ENCODE results near the gene ACY1. TPM values are rescaled to one million over a fixed set of nuclear protein-coding genes. Genes with fewer than 3 reads are reported as not detected.
A peak's percentile ranks its signal among the peaks of the same experiment; 100 is the strongest.

Gene ACY1
- total RNA-seq, 1 experiment from 2014 or later = 62.6 TPM

DNA sequence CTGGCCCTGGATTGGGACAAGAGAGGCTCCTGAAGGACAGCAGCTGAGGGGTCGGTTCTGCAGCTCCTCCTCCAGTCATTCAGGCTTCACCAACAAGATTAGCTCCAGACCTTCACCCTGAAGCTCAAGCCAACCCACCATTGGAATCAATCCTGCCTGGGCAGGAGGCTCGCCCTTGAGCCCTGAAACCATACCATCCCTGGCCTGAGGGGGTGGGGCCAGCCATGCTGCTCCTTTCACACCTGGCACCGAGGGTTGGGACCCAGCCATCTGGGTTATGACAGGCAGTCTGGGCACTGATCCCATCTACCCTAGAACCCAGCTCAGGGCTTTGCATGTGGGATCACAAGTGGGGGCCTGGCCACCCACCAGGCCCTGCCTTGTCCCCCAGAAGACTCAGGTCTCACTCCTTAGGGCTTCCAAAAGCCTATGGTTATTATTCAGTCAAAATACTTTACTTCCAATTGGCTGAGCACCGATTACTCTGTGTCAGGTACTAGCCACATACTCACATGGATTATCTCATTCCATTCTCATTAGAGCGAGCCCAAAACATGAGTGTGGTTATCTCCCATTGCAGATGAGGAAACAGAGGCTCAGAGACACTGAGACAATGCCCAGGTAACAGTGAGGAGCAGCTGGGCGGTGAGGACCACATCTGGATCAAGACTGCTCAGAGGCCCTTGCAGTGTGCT lies 12.6 kb upstream of the ACY1 start:
- no peak overlapping the region for H3K27ac ChIP-seq (ENCODE audit: insufficient read length, low read depth, low read length)
- H3K14ac ChIP-seq (ENCODE audit: insufficient read depth, low read length) = no peak overlapping the region
- 0 out of 5 replicates have a peak overlapping the region, but pooled peaks of 1 of the 2 experiments have one; percentile 11 for H3K4me3 Mint-ChIP-seq
- no peak overlapping the region for H2BK120ac ChIP-seq (ENCODE audit: low read depth, low read length, poor library complexity, severe bottlenecking)
- no peak overlapping the region for H2BK15ac ChIP-seq (ENCODE audit: low read depth, low read length)
- H4K5ac ChIP-seq (ENCODE audit: insufficient read length, low read depth, low read length) = no peak overlapping the region
- H3K23me2 ChIP-seq (ENCODE audit: insufficient read length, low read depth, low read length, poor library complexity, severe bottlenecking) = peaks cover 21% of the 10 kb centered on the region
- no peaks in the 10 kb centered on the region for H3K9me3 ChIP-seq (ENCODE audit: control insufficient read depth, low read depth, low read length)
- no peak overlapping the region for H2BK12ac ChIP-seq (ENCODE audit: insufficient read length, low read depth, low read length)
- peaks cover 36 to 59% of the 10 kb centered on the region in 2 experiments for H3K4me1 Mint-ChIP-seq
- H2AK5ac ChIP-seq (ENCODE audit: insufficient read length, low read length) = no peak overlapping the region
- peaks cover 5% of the 10 kb centered on the region; the same call in 1 of the 2 replicates for H3K27me3 ChIP-seq (ENCODE audit: insufficient read depth, low read length)
- H3K27me3 Mint-ChIP-seq (ENCODE audit: low read depth) = peaks cover 20% of the 10 kb centered on the region
- peaks cover 21% of the 10 kb centered on the region; the same call in 1 of the 2 replicates for H3K4me1 ChIP-seq (ENCODE audit: insufficient read depth, low read length)
- H3K27ac Mint-ChIP-seq = no peak overlapping the region
- H3K18ac ChIP-seq (ENCODE audit: insufficient read length, low read depth, low read length) = no peak overlapping the region
- DNase-seq = no peak
- H3K4ac ChIP-seq (ENCODE audit: low read depth, low read length) = no peak overlapping the region
- no peak overlapping the region for H3K23ac ChIP-seq (ENCODE audit: insufficient read length, low read depth, low read length)
- H3K4me2 ChIP-seq (ENCODE audit: insufficient read depth, insufficient read length, low read length) = no peak overlapping the region
- TF ChIP-seq, protein P1, sequence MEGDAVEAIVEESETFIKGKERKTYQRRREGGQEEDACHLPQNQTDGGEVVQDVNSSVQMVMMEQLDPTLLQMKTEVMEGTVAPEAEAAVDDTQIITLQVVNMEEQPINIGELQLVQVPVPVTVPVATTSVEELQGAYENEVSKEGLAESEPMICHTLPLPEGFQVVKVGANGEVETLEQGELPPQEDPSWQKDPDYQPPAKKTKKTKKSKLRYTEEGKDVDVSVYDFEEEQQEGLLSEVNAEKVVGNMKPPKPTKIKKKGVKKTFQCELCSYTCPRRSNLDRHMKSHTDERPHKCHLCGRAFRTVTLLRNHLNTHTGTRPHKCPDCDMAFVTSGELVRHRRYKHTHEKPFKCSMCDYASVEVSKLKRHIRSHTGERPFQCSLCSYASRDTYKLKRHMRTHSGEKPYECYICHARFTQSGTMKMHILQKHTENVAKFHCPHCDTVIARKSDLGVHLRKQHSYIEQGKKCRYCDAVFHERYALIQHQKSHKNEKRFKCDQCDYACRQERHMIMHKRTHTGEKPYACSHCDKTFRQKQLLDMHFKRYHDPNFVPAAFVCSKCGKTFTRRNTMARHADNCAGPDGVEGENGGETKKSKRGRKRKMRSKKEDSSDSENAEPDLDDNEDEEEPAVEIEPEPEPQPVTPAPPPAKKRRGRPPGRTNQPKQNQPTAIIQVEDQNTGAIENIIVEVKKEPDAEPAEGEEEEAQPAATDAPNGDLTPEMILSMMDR (conservative IDR thresholded peaks at IDR 0.05) = no peak
- no peak overlapping the region for H2AFZ ChIP-seq (ENCODE audit: low read length)
- H4K8ac ChIP-seq (replicated peaks; ENCODE audit: insufficient read length, low read depth, low read length) = no peak overlapping the region
- no peak overlapping the region for H2BK20ac ChIP-seq (ENCODE audit: low read depth, low read length, poor library complexity, severe bottlenecking)
- H3K36me3 Mint-ChIP-seq (ENCODE audit: insufficient read depth in 1 of 3, low read depth in 3 of 3) = peaks cover 0 to 2% (median 0%) of the 10 kb centered on the region in 3 experiments; a peak in 3 of 7 replicates
- H4K91ac ChIP-seq (ENCODE audit: insufficient read length, low read depth, low read length) = no peak overlapping the region
- no peaks in the 10 kb centered on the region for H3K79me2 ChIP-seq (ENCODE audit: insufficient read depth, low read length)
- WGBS (ENCODE audit: extremely low coverage, insufficient read length, low lambda C conversion rate) = no CpG with 5 or more reads among the region's 6 CpGs
- H3K9me3 Mint-ChIP-seq = no peaks in the 10 kb centered on the region
- no peak overlapping the region for H3T11ph ChIP-seq (ENCODE audit: low read length)
- H4K20me1 ChIP-seq (ENCODE audit: control insufficient read depth, insufficient read depth, insufficient read length) = peaks cover 3% of the 10 kb centered on the region
- no peak overlapping the region for H3K56ac ChIP-seq (ENCODE audit: insufficient read length, low read depth, low read length)
- H3K79me1 ChIP-seq (ENCODE audit: insufficient read depth, low read depth, low read length, poor library complexity, severe bottlenecking) = no peaks in the 10 kb centered on the region
- no peak overlapping the region for H3K9ac ChIP-seq (ENCODE audit: extremely low read depth, insufficient read length, low read length)
- H2BK5ac ChIP-seq (ENCODE audit: insufficient read length, low read length) = no peak overlapping the region

Data from H9 (cell line).